ENCODE results near the gene PDILT. TPM values are rescaled to one million over a fixed set of nuclear protein-coding genes. Genes with fewer than 3 reads are reported as not detected.

The PDILT gene
- total RNA-seq, 1 experiment from 2014 or later: not detected

DNA sequence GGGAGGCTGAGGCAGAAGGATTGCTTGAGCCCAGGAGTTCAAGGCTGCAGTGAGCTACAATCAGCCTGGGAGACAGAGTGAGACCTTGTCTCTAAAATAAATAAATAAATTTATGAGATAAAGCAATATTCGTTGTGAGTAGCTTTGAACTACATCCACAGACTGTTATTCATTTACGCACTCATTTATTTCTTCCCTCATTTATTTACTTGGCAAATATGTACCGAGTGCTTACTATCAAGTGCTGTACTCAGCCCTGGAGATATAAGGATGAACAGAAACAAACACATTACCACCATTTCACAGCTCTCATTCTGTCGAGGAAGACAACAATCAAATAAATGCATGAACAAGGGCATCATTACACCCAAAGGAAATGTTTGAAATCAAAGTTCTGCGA lies 27.4 kb downstream of the PDILT start:
- Histone ChIP-seq H3K9me3 (ENCODE audit: control insufficient read depth, low read depth, low read length) (no peaks in the 10 kb centered on the region), H2BK20ac (ENCODE audit: low read depth, low read length, poor library complexity, severe bottlenecking) (no peak overlapping the region), H3K27me3 (ENCODE audit: insufficient read depth, low read length) (no peaks in the 10 kb centered on the region), H2AFZ (ENCODE audit: low read length) (no peak overlapping the region), H3T11ph (ENCODE audit: low read length) (no peak overlapping the region), H3K23ac (ENCODE audit: insufficient read length, low read depth, low read length) (no peak overlapping the region), H3K56ac (ENCODE audit: insufficient read length, low read depth, low read length) (no peak overlapping the region), H3K4me1 (ENCODE audit: insufficient read depth, low read length) (no peaks in the 10 kb centered on the region), H3K4me2 (ENCODE audit: insufficient read depth, insufficient read length, low read length) (no peak overlapping the region), H2BK15ac (ENCODE audit: low read depth, low read length) (no peak overlapping the region), H3K4ac (ENCODE audit: low read depth, low read length) (no peak overlapping the region), H4K8ac (replicated peaks; ENCODE audit: insufficient read length, low read depth, low read length) (no peak overlapping the region), H3K27ac (ENCODE audit: insufficient read length, low read depth, low read length) (no peak overlapping the region), H2BK5ac (ENCODE audit: insufficient read length, low read length) (no peak overlapping the region), H3K18ac (ENCODE audit: insufficient read length, low read depth, low read length) (no peak overlapping the region), H2AK5ac (ENCODE audit: insufficient read length, low read length) (no peak overlapping the region), H2BK12ac (ENCODE audit: insufficient read length, low read depth, low read length) (no peak overlapping the region), H4K5ac (ENCODE audit: insufficient read length, low read depth, low read length) (no peak overlapping the region), H3K79me1 (ENCODE audit: insufficient read depth, low read depth, low read length, poor library complexity, severe bottlenecking) (no peaks in the 10 kb centered on the region), H2BK120ac (ENCODE audit: low read depth, low read length, poor library complexity, severe bottlenecking) (no peak overlapping the region), H4K20me1 (ENCODE audit: control insufficient read depth, insufficient read depth, insufficient read length) (no peaks in the 10 kb centered on the region), H3K79me2 (ENCODE audit: insufficient read depth, low read length) (no peaks in the 10 kb centered on the region), H3K14ac (ENCODE audit: insufficient read depth, low read length) (no peak overlapping the region), H3K23me2 (ENCODE audit: insufficient read length, low read depth, low read length, poor library complexity, severe bottlenecking) (no peaks in the 10 kb centered on the region), H4K91ac (ENCODE audit: insufficient read length, low read depth, low read length) (no peak overlapping the region), H3K9ac (ENCODE audit: extremely low read depth, insufficient read length, low read length) (no peak overlapping the region)
- no CpG with 5 or more reads among the region's 5 CpGs for WGBS (ENCODE audit: extremely low coverage, insufficient read length, low lambda C conversion rate)
- no peaks in the 10 kb centered on the region for H3K4me1 Mint-ChIP-seq
- H3K9me3 Mint-ChIP-seq: no peaks in the 10 kb centered on the region
- TF ChIP-seq CTCF (conservative IDR thresholded peaks at IDR 0.05): no peak
- peaks cover 21% of the 10 kb centered on the region for H3K27me3 Mint-ChIP-seq (ENCODE audit: low read depth)
- H3K27ac Mint-ChIP-seq: no peak overlapping the region
- no peak for DNase-seq
- H3K36me3 Mint-ChIP-seq (ENCODE audit: insufficient read depth in 1 of 3, low read depth in 3 of 3): no peaks in the 10 kb centered on the region
- H3K4me3 Mint-ChIP-seq: no peak overlapping the region

Measured in H9 (cell line).